Keratinocyte (primary cell): ENCODE data around the gene XRCC3.

Source experiments
- EZH2 ChIP-seq: IDR thresholded peaks from one replicate; pipeline ENCODE4 v1.6.1; 2012; ENCODE audit warnings: inconsistent platforms, mild to moderate bottlenecking, low read length, moderate library complexity
- TF ChIP-seq, protein P1 (sequence below), 3 experiments: IDR thresholded peaks in 1 of 3; conservative IDR thresholded peaks in 1 of 3; optimal IDR thresholded peaks in 1 of 3; 2 replicates in 2 of 3; 3 replicates in 1 of 3; pipeline versions ENCODE3 to v1.5.1; 2011; ENCODE audit warnings: low read length in 3 of 3, mild to moderate bottlenecking in 3 of 3, moderate library complexity in 2 of 3, control low read depth in 1 of 3, inconsistent platforms in 1 of 3; ENCODE audit not compliant: insufficient read depth in 2 of 3; ENCODE audit errors: extremely low read depth in 1 of 3

DNA sequence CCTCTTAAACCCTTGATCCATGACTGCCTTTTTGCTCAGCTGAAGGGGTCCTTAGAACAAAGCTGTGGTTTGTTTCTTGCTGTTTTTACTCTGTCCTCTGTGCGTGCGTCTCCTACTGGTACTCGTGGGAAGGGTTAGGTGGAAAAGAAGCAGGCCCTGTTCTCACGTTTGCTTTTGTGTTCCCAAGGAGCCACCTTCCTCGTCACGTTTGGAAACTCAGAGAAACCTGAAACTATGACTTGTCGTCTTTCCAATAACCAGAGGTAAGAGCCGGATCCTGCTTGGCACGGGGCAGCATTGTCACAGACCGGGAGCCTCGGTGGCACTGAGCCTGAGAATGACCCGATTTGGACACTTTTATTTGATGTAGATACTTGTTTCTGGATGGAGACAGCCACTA is 13.5 kb upstream of the XRCC3 start:
- TF ChIP-seq, protein P1, sequence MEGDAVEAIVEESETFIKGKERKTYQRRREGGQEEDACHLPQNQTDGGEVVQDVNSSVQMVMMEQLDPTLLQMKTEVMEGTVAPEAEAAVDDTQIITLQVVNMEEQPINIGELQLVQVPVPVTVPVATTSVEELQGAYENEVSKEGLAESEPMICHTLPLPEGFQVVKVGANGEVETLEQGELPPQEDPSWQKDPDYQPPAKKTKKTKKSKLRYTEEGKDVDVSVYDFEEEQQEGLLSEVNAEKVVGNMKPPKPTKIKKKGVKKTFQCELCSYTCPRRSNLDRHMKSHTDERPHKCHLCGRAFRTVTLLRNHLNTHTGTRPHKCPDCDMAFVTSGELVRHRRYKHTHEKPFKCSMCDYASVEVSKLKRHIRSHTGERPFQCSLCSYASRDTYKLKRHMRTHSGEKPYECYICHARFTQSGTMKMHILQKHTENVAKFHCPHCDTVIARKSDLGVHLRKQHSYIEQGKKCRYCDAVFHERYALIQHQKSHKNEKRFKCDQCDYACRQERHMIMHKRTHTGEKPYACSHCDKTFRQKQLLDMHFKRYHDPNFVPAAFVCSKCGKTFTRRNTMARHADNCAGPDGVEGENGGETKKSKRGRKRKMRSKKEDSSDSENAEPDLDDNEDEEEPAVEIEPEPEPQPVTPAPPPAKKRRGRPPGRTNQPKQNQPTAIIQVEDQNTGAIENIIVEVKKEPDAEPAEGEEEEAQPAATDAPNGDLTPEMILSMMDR (optimal IDR thresholded peaks at IDR 0.05 in 1 of 3, IDR thresholded peaks at IDR 0.05 in 1 of 3, conservative IDR thresholded peaks at IDR 0.05 in 1 of 3; ENCODE audit: extremely low read depth in 1 of 3, insufficient read depth in 2 of 3, low read length in 3 of 3): no peak
- TF ChIP-seq EZH2: no peak
